Left ventricle myocardium inferior (tissue), 1 donor: ENCODE results near the gene ZNF865. TPM values are rescaled to one million over a fixed set of nuclear protein-coding genes. Genes with fewer than 3 reads are reported as not detected.
A peak's percentile ranks its signal among the peaks of the same experiment; 100 is the strongest.

Experiments
- DNase-seq: peaks from one replicate; pipeline ENCODE4 v3.0.0-alpha.2; 2020
- H3K27ac ChIP-seq: fragments of 200-600 bp; replicated peaks from 2 replicates; pipeline ENCODE4 v1.8.0; 2021
- H3K27me3 ChIP-seq: fragments of 200-600 bp; 2 replicates; pipeline ENCODE4 v1.8.0; 2021; ENCODE audit warnings: low read depth
- H3K36me3 ChIP-seq: fragments of 200-600 bp; 2 replicates; pipeline ENCODE4 v1.8.0; 2021
- H3K4me1 ChIP-seq: fragments of 200-600 bp; 2 replicates; pipeline ENCODE4 v1.8.0; 2021
- H3K4me3 ChIP-seq: fragments of 200-600 bp; 2 replicates; pipeline ENCODE4 v1.8.0; 2021; ENCODE audit warnings: mild to moderate bottlenecking, moderate library complexity
- H3K9me3 ChIP-seq: fragments of 200-600 bp; replicated peaks from 2 replicates; pipeline ENCODE4 v1.8.0; 2021
- intact Hi-C: fragments of 100-400 bp; cut with micrococcal nuclease; formaldehyde crosslinking; loops from one replicate; pipeline ENCODE4 v1.11.0; 2022
- total RNA-seq: library from RNA; stranded (reverse); fragmentation: NEBNext Ultra II Directional; extraction: Animal tissue kit (Norgen Biotek cat#: 25700); gene quantifications from one replicate; pipeline ENCODE4 v1.2.1, GENCODE V29; 2021
- TF ChIP-seq, protein P1 (sequence below): fragments of 200-600 bp; IDR thresholded peaks from 2 replicates; pipeline ENCODE4 v1.8.0; 2021; ENCODE audit warnings: antibody characterized with exemption, mild to moderate bottlenecking, borderline replicate concordance
- donor health status: DM: no; HTN: yes; CAD: no; lungs with severe emphysema.

ZNF865 gene
- total RNA-seq, 1 donor from 2014 or later: 17.0 TPM

DNA sequence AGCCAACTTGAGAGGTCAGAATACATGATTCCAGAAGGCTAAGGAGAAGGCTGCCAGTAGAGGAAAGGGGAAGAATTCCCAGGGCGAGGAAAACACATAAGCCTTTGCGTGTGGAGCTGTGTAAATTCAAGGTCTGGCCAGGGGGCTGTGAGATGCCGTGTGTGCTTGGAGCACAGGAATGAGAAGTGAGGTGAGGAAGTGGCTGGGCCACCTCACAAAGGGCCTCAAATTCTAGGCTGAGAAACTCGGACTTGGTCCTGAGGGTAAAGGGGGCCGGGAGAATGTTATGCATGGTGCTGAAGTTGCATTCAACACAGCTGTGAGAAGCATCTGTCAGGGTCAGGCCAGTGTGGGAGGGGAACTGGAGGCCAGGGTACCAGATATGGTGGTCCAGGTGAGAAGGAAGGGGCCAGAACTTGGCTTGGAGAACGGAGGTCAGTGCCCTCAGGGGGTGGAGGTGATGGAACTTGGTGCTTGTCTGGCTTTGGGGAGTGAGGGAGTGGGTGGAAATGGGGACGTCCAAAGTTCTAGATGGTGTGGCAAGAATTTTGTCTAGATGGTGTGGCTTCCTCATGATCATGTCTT lies 30.5 kb downstream of the ZNF865 start:
- peak overlapping the region; percentile 98 for H3K27ac ChIP-seq
- no peak for DNase-seq
- intact Hi-C loops: no loop called here
- no peaks in the 10 kb centered on the region for H3K27me3 ChIP-seq
- peak overlapping the region; percentile 96 for H3K4me3 ChIP-seq
- TF ChIP-seq, protein P1, sequence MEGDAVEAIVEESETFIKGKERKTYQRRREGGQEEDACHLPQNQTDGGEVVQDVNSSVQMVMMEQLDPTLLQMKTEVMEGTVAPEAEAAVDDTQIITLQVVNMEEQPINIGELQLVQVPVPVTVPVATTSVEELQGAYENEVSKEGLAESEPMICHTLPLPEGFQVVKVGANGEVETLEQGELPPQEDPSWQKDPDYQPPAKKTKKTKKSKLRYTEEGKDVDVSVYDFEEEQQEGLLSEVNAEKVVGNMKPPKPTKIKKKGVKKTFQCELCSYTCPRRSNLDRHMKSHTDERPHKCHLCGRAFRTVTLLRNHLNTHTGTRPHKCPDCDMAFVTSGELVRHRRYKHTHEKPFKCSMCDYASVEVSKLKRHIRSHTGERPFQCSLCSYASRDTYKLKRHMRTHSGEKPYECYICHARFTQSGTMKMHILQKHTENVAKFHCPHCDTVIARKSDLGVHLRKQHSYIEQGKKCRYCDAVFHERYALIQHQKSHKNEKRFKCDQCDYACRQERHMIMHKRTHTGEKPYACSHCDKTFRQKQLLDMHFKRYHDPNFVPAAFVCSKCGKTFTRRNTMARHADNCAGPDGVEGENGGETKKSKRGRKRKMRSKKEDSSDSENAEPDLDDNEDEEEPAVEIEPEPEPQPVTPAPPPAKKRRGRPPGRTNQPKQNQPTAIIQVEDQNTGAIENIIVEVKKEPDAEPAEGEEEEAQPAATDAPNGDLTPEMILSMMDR: no peak
- H3K4me1 ChIP-seq: peaks cover 70% of the 10 kb centered on the region
- H3K36me3 ChIP-seq: no peaks in the 10 kb centered on the region
- no peaks in the 10 kb centered on the region for H3K9me3 ChIP-seq

DNA sequence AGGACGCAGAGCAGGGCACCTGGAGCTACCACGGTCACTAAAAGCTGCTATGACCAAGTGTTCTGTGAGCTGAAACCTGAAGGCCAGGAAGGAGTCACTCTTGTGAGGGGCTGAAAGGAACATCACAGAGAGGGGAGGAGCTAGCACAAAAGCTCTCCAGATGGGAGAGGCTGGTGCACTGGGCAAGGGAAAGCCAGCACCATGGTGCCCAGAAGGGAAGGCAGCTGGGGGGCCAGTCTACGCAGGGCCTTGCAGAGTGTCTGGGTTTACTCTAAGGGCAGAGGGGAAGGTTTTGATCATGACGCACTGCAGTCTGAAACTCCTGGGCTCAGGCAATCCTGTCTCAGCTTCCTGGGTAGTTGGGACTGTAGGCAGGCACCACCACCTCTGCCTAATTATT lies 31.3 kb downstream of the ZNF865 start:
- Histone ChIP-seq H3K4me3 (peak overlapping the region; percentile 96), H3K9me3 (no peaks in the 10 kb centered on the region), H3K4me1 (peaks cover 78% of the 10 kb centered on the region), H3K36me3 (no peaks in the 10 kb centered on the region), H3K27ac (no peak overlapping the region), H3K27me3 (no peaks in the 10 kb centered on the region)
- intact Hi-C loops: no loop called here
- no peak for DNase-seq
- TF ChIP-seq, protein P1: no peak

DNA sequence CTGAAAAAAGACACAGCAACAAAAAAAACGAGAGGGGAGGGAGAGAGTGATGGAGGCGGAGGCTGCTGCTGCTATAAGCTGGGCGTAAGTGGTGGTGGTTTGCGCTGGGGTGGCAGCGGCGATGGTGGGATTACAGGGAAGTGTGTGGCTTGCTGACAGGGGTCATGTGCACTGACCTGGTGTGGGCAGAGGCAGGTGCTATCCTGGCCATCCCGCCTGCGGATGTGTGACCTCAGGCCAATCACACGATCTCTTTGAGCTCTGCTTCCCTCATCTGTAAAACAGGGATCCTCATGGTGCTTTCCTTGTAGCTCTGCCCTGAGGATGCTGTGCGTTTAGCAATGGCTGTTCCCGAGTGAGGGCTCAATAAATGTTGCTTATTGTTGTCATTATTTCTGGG lies 32.1 kb downstream of the ZNF865 start:
- Histone ChIP-seq H3K27me3 (no peaks in the 10 kb centered on the region), H3K4me1 (peaks cover 85% of the 10 kb centered on the region), H3K9me3 (no peaks in the 10 kb centered on the region), H3K27ac (no peak overlapping the region), H3K4me3 (no peak overlapping the region), H3K36me3 (no peaks in the 10 kb centered on the region)
- intact Hi-C loops: no loop called here
- TF ChIP-seq, protein P1: no peak
- no peak for DNase-seq

DNA sequence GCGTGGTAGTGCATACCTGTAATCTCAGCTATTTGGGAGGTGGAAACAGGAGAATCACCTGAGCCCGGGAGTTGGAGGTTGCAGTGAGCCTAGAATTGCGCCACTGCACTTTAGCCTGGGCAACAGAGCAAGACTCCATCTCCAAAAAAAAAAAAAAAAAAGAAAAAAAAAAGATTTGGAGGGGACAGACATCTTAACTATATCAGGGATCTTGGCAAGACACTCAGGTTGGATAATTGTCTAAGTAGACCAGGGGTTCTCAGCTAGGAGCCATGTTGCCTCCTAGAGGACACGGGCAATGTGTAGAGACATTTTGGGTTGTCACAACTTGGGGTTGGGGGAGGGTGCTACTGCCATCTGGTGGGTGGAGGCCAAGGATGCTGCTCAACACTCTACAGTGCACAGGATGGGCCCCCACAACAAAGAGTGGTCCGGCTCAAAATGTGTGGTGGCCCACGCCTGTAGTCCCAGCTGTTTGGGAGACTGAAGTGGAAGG lies 33.5 kb downstream of the ZNF865 start:
- peaks cover 96% of the 10 kb centered on the region for H3K4me1 ChIP-seq
- TF ChIP-seq, protein P1: peak; percentile 50
- intact Hi-C loops: no loop called here
- no peak overlapping the region for H3K4me3 ChIP-seq
- H3K27me3 ChIP-seq: no peaks in the 10 kb centered on the region
- DNase-seq: no peak
- no peaks in the 10 kb centered on the region for H3K36me3 ChIP-seq
- H3K9me3 ChIP-seq: no peaks in the 10 kb centered on the region
- no peak overlapping the region for H3K27ac ChIP-seq

DNA sequence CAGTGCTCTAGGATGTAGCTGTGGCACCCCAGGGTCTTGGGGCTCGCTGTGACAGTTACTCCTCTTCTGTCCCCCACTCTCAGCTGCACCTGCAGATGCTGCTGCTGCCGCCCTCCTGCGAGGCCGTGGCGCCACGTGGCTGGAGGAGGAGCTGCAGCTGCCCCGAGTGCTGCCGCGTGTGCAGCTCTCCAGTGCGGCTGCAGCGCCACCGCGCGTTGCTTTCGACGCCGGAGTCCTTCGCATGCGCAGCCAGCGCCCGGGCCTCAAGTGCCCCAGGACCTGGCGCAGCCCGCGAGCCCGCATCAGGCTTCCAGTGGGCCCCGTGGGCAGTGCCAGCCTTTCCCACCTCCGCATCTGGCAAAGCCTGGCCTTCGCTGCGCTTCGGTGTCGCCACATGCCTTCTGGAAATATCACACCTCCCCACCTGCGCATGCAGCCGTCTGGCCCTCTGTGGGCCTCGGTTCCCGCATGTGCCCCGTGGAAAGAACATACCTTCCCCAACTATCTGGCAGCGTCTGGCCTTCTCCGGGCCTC lies 34.7 kb downstream of the ZNF865 start:
- Histone ChIP-seq H3K36me3 (peaks cover 6% of the 10 kb centered on the region), H3K27me3 (no peaks in the 10 kb centered on the region), H3K4me3 (peak overlapping the region; percentile 93), H3K9me3 (no peaks in the 10 kb centered on the region), H3K27ac (peak overlapping the region; percentile 95), H3K4me1 (peaks cover 97% of the 10 kb centered on the region)
- intact Hi-C loops: no loop called here
- DNase-seq: peak; percentile 65
- TF ChIP-seq, protein P1: peak; percentile 50
